GM18868 (cell line): Measurements from ENCODE around the gene COPS7A.

Experiments used
- ATAC-seq: cut with Tn5 transposase; IDR thresholded peaks from one replicate; pipeline ENCODE4 v1.9.1; 2021; ENCODE audit warnings: mild to moderate bottlenecking, moderate library complexity; ENCODE audit not compliant: unreplicated experiment

The COPS7A gene

GRCh38 chr12:6750506-6750905, 26.7 kb downstream of the COPS7A start:
- ATAC-seq = no peak

- ATAC-seq = no peak
These were observed 27.9 kb downstream of the COPS7A start for GRCh38 chr12:6751767-6752166.

GRCh38 chr12:6752167-6752920, 28.5 kb downstream of the COPS7A start:
- no peak for ATAC-seq

DNA sequence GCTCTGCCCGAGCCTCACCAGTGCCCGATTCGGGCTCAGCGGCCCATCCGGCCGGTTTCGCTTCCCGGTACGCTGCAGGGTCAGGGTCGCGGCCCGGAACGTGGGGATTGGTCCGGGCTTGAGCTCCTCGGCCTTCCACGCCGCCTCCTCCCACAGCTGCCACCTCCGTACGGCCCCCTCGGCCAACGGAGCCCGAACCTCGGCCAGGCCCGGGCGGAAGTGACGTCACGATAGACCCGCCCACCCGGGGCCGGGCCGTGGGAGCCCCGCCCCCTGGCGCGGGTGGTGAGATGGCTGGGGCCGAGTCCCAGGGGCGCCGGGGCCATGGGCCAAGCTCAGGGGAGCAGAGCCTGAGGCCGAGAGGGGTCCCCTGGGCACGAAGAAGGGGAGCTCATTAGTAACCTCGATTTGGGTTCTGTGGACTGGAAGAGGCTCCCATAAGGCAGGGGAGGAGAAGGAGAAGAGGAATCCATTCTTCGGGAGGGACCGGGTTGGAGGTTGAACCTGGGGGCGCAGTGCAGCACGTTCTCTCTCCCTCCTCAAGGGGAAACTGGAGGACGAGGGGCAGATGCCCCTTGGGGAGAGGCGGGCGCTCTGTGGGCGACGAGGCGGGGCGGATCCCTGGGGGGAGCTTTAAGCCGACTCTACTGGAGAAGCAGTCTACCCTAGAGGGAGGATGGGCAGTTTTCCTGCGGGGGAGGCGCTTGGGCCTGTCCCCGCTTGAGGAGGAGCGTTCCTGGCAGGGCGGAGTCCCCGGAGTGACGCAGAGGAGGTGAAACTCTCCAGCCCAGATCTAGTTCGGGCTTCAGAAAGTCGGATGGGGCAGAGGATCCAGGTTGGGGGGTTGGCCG, 29.3 kb downstream of the COPS7A start, which contains the start of gene MLF2:
Gene MLF2 (minus strand): TSS at position 221 of the 851 bp plus-strand sequence. CDS start 807 bp downstream, outside the sequence.
- ATAC-seq = peak; percentile 88

DNA sequence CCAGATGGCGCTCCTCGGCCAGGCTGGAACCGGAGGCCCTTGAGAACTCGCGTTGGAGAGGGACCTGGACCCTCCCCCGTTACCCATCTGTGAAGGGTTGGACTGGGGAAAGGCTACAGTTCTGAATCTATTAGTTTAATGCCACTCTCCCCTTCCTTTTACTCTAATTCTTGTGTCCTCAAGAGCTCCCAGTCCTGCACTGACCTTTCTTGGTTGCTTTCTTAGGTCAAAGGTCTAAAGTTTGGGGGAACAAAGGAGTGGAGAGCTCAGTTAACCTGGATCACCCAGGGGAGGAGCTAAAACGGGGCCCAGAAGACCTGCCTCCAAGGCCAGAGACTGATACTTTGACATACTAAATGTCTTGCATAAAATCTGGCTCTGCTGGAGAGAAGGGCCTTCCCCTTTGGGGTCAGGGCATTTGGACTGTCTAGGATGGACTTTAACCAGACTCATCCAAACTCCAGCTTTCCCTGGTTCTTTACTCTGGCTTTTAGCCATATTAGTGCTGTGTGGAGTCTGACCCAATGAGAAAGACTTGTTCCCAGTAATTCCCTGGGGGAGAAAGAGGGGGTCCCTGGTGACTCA, 30.0 kb downstream of the COPS7A start:
- no peak for ATAC-seq

GRCh38 chr12:6754411-6754810, 30.6 kb downstream of the COPS7A start:
- no peak for ATAC-seq

- ATAC-seq = no peak
These were observed 33.3 kb downstream of the COPS7A start for GRCh38 chr12:6757028-6757690.

DNA sequence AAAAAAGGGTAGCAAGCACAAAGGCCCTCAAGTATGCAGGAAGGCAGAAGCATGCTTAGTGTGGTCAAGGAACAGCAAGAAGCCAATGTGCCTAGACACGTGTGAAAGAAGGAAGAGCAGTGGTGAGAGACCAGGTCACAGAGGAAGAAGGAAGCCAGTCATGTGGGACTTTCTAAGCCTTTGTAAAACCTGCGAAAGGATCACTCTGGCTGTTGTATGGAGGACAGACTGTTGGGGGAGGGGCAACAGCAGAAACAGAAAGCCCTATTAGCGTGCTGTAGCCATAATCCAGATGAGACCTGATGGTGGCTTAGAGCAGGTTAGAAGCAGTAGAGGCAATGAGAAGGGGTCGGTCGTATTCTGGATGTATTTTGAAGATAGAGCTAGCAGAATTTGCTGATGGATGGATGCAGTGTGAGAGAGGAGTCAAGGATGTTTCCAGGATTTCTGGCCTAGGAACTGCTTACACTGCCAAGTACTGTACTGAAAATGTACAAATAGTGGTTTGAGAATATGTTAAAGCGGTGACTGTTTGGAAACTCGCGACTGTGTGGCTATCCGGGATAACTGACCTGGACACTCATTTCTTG, 34.8 kb downstream of the COPS7A start:
- ATAC-seq = no peak

- no peak for ATAC-seq
These were observed 35.9 kb downstream of the COPS7A start for GRCh38 chr12:6759741-6760140.

- ATAC-seq = no peak
These were observed 39.5 kb downstream of the COPS7A start for GRCh38 chr12:6763380-6763779.

DNA sequence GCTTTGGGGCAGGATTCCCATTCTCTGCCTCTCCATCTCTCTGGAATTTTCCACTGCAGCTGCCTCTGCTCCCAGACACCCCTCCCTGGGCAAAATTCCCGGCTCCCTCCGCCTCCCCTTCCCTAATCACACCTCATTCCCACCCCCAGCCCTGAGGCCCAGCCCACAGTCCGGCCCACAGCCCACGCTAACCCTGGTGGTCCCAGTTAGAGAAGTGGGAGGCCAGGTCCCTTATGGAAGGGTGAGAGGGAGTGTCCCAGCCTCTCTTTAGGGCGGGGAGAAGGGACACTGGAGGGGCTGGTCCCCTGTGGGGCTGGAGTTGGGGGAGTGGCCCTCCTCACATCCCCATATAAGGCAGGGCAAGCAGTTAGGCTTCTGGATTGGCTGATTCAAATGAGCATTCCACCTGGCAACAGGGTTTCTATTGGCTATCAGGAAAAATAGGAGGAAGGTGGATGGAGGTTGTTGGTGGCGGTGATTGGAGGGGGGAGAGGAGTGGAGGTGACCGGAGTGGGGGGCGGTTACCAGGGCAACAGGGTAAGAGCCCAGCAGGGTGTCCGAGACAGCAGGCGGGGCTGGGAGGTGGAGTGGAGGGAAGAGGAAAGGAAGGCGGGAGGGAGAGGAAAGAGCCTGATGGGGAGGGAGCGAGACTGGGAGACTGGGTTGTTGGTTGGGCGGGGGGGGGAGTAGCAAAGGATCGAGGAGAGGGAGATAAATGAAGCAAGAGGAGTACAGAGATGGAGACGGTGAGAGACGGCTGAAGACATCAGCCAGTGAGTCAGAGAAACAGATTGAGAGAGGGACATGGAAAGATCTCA, 40.4 kb downstream of the COPS7A start:
- ATAC-seq = peak; percentile 83

- ATAC-seq = no peak
These were observed 41.3 kb downstream of the COPS7A start for GRCh38 chr12:6765048-6765633.

GRCh38 chr12:6765634-6766581, 42.1 kb downstream of the COPS7A start, which contains the start of gene PTMS:
PTMS (plus strand) TSS chr12:6766363; CDS start chr12:6766706, 343 bp downstream.
- ATAC-seq = peak; percentile 3

- ATAC-seq = peak; percentile 56
These were observed 43.0 kb downstream of the COPS7A start for GRCh38 chr12:6766651-6767349.

DNA sequence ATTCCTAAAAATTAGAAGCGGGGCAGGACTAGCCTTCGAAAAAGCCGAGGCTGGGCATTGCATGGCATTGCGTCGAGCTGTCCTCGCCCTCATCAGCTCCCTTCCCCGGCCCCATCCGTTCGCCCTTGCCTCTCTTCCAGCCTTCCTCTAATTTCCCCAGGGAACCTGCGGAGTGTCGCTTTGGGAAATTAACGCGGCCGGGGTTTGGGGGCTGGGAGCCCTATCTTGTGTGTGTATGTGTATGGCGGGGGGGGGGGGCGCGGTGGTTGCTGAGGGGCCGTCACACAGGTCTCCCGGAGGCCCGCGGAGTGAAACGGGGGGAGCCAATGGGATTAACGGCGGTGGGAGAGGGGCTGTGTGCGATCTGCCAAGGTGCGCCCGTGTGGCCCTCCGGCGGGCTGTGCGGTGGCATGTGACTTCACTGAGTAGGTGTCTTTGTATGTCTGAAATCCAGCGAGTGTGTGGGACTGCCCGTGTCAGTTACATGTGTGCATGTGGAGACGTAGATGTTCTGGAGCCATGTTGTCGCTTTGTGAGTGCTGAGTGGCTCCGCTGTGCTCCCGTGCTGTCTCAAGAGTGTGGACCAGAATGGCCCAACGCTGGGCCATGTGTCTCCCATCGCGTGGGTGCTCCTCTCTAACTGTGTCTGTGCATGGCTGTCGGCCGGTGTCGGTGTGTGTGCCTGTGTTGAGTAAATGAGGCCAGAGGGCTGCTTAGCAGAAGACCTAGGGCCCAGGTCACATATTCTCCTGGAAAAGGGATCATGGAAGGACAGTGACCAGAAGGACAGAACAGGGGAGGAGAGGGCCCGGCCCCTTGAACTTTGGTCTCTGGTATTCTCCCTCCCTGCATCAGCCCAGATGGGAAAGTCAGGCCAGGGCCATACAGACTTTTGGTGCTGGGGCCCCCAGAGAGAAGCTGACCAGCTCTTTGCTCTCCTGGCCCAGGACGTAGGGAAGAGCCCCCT, 43.8 kb downstream of the COPS7A start:
- ATAC-seq = no peak

DNA sequence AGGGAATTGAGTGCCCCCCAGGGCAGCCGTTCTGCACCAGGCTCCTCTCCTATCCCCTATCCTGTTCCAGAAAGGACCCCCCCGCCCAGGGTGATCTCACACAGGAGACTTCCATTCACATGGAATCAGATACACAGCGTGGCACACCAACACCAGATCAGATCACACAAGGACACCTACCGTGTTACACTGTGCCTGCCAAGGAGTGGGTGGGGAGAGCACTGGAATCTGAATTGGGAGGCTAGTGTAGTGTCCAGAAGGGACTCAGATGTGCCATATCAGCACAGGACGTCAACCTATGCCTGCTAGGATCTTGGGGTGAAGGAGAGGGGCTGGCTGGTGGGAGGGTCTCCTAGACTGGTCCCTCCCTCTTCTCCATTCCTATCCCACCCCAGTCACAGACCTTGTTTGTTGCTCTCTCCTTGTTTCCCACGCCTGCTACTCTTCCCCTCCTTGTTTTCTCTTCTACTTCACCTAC, 44.6 kb downstream of the COPS7A start:
- no peak for ATAC-seq
